B cell (primary cell): ENCODE data around the gene KANTR. TPM values are rescaled to one million over a fixed set of nuclear protein-coding genes. Genes with fewer than 3 reads are reported as not detected.

Experiments used
- ATAC-seq: fragments of 200-7000 bp; cut with Tn5 transposase; one replicate; pipeline ENCODE4 v1.10.0; 2021; ENCODE audit warnings: low read depth, mild to moderate bottlenecking, moderate number of reproducible peaks, moderate library complexity
- CTCF ChIA-PET: fragments of 350-600 bp; sonication (Branson Sonifier 250); formaldehyde crosslinking; loops from one replicate; lab custom pipeline; 2021; ENCODE audit warnings: antibody characterized with exemption, inconsistent platforms; lab: Charles Lee
- POLR2A ChIA-PET: fragments of 350-600 bp; sonication (Branson Sonifier 250); formaldehyde crosslinking; loops from one replicate; lab custom pipeline; 2021; ENCODE audit warnings: antibody characterized with exemption; lab: Charles Lee
- DNase-seq: peaks from one replicate; pipeline ENCODE4 v3.0.0; 2013
- H2AFZ ChIP-seq: 2 replicates; pipeline ENCODE4 v1.6.1; 2012; ENCODE audit warnings: mild to moderate bottlenecking, low read depth, low read length; ENCODE audit not compliant: insufficient read depth, poor library complexity, severe bottlenecking
- H3K27ac ChIP-seq, 2 donors: 1 replicate in 1 of 2; 2 replicates in 1 of 2; pipeline ENCODE4 v1.5.1; 2012 to 2013; ENCODE audit warnings: low read length in 2 of 2, mild to moderate bottlenecking in 2 of 2, moderate library complexity in 1 of 2
- H3K27me3 ChIP-seq, 4 experiments: fragments of 200-600 bp in 1 of 4; sonication (generic) in 1 of 4; replicated peaks in 1 of 4; 1 replicate in 2 of 4; 2 replicates in 2 of 4; pipeline versions ENCODE4 v1.6.1 to v1.7.0; 2013 to 2016; ENCODE audit warnings: low read length in 3 of 4, mild to moderate bottlenecking in 2 of 4, mixed read lengths in 1 of 4, moderate library complexity in 1 of 4; ENCODE audit not compliant: insufficient read depth in 4 of 4, control insufficient read depth in 3 of 4; ENCODE audit errors: control extremely low read depth in 1 of 4
- H3K36me3 ChIP-seq, 2 experiments: replicated peaks in 1 of 2; 1 replicate in 1 of 2; 2 replicates in 1 of 2; pipeline versions ENCODE4 v1.6.1 to v1.7.1; 2013; ENCODE audit warnings: low read length in 1 of 2; ENCODE audit not compliant: insufficient read depth in 2 of 2, control insufficient read depth in 1 of 2; ENCODE audit errors: control extremely low read depth in 1 of 2, extremely low read depth in 1 of 2
- H3K4me1 ChIP-seq, 2 donors: fragments of 200-600 bp in 1 of 2; sonication (generic) in 1 of 2; 1 replicate in 1 of 2; 2 replicates in 1 of 2; pipeline versions ENCODE4 v1.5.1 to v1.6.1; 2013 to 2017; ENCODE audit warnings: low read length in 2 of 2; ENCODE audit not compliant: control insufficient read depth in 2 of 2, insufficient read depth in 2 of 2
- H3K4me2 ChIP-seq: replicated peaks from 2 replicates; pipeline ENCODE3; 2012; ENCODE audit warnings: mild to moderate bottlenecking, low read depth, low read length; ENCODE audit not compliant: poor library complexity, severe bottlenecking
- H3K4me3 ChIP-seq, 5 experiments: fragments of 200-600 bp in 1 of 5; sonication (generic) in 1 of 5; 1 replicate in 3 of 5; 2 replicates in 2 of 5; pipeline versions ENCODE4 v1.5.1 to v1.7.0; 2011 to 2016; ENCODE audit warnings: low read length in 4 of 5, mild to moderate bottlenecking in 4 of 5, low read depth in 2 of 5, control low read depth in 1 of 5, moderate library complexity in 1 of 5; ENCODE audit not compliant: insufficient read depth in 1 of 5; ENCODE audit errors: control extremely low read depth in 1 of 5, extremely low read depth in 1 of 5
- H3K79me2 ChIP-seq: fragments of 200-600 bp; sonication (generic); one replicate; pipeline ENCODE4 v1.6.0; 2016; ENCODE audit warnings: low read length; ENCODE audit not compliant: control insufficient read depth, insufficient read depth
- H3K9ac ChIP-seq: fragments of 200-600 bp; sonication (generic); 2 replicates; pipeline ENCODE4 v1.6.1; 2017; ENCODE audit warnings: mild to moderate bottlenecking, low read length, moderate library complexity
- H3K9me3 ChIP-seq, 3 donors: one replicate each; pipeline versions ENCODE4 v1.6.1 to v1.7.1; 2013; ENCODE audit warnings: low read length in 2 of 3; ENCODE audit not compliant: control insufficient read depth in 2 of 3, insufficient read depth in 1 of 3; ENCODE audit errors: control extremely low read depth in 1 of 3
- H4K20me1 ChIP-seq: 2 replicates; pipeline ENCODE4 v1.6.0; 2012; ENCODE audit warnings: mild to moderate bottlenecking, low read length; ENCODE audit not compliant: insufficient read depth, control insufficient read depth, poor library complexity, severe bottlenecking
- H3K27ac Mint-ChIP-seq: one replicate; pipeline ENCODE4 v1.8.0; 2021; ENCODE audit warnings: mixed read lengths
- H3K27me3 Mint-ChIP-seq: one replicate; pipeline ENCODE4 v1.8.0; 2021; ENCODE audit warnings: mixed read lengths
- H3K4me1 Mint-ChIP-seq: one replicate; pipeline ENCODE4 v1.8.0; 2021; ENCODE audit warnings: mixed read lengths
- H3K4me3 Mint-ChIP-seq: one replicate; pipeline ENCODE4 v1.8.0; 2021; ENCODE audit warnings: mixed read lengths
- H3K9me3 Mint-ChIP-seq: one replicate; pipeline ENCODE4 v1.8.0; 2022; ENCODE audit warnings: mixed read lengths; ENCODE audit not compliant: insufficient read depth
- CTCF ChIP-seq: fragments of 200-600 bp; IDR thresholded peaks from one replicate; pipeline ENCODE4 v1.8.0; 2022; ENCODE audit warnings: antibody characterized with exemption, mild to moderate bottlenecking
- EZH2 ChIP-seq: IDR thresholded peaks from 2 replicates; pipeline ENCODE4 v1.6.1; 2012; ENCODE audit warnings: borderline replicate concordance, low read depth, mild to moderate bottlenecking, moderate library complexity, low read length; ENCODE audit not compliant: insufficient read depth, poor library complexity, severe bottlenecking
- WGBS: methylation state at CpG from one replicate; pipeline ENCODE4 v1.1.5; 2013; ENCODE audit warnings: missing lambda C conversion rate; ENCODE audit not compliant: insufficient coverage; 5-methylcytosine and 5-hydroxymethylcytosine counted together
- intact Hi-C: fragments of 100-400 bp; cut with micrococcal nuclease; formaldehyde crosslinking; loops from one replicate; pipeline ENCODE4 v1.10.0; 2022
- polyA plus RNA-seq: library from polyadenylated mRNA; depleted of rRNA; stranded (reverse); fragments of >200 nt; gene quantifications from 2 replicates; pipeline ENCODE4 v1.2.3, GENCODE V29; 2012
- total RNA-seq, 2 donors: library from RNA; stranded (reverse); fragments of 120-200 nt in 1 of 2; gene quantifications; 1 replicate in 1 of 2; 2 replicates in 1 of 2; pipeline versions ENCODE4 v1.2.3 to v1.2.4, GENCODE V29; 2013 to 2022

KANTR gene
- total and polyA plus RNA-seq, 2 donors (not counting 1 experiment from before 2014, with no cell fraction given), result 6.7 to 26.8 TPM

- no peak overlapping the region for H3K27ac Mint-ChIP-seq
- Histone ChIP-seq H3K4me3 (no peak overlapping the region), H3K36me3 (no peaks in the 10 kb centered on the region), H3K27ac (no peak overlapping the region), H3K27me3 (no peaks in the 10 kb centered on the region), H2AFZ (no peak overlapping the region), H4K20me1 (peaks cover under 1% of the 10 kb centered on the region), H3K9me3 (no peaks in the 10 kb centered on the region), H3K4me1 (peaks cover 3 to 11% of the 10 kb centered on the region in 2 donors), H3K9ac (no peak overlapping the region), H3K79me2 (peaks cover 3% of the 10 kb centered on the region), H3K4me2 (no peak overlapping the region)
- H3K4me3 Mint-ChIP-seq, result no peak overlapping the region
- H3K27me3 Mint-ChIP-seq, result no peaks in the 10 kb centered on the region
- DNase-seq (no peak), ATAC-seq (no peak)
- ChIA-PET POLR2A (no interaction called here), CTCF (no interaction called here)
- WGBS, result 94% methylated on average over 19 of the region's 27 CpGs
- peaks cover 10% of the 10 kb centered on the region for H3K4me1 Mint-ChIP-seq
- no peaks in the 10 kb centered on the region for H3K9me3 Mint-ChIP-seq
- TF ChIP-seq CTCF (no peak), EZH2 (no peak)
- intact Hi-C loops, result loop anchor here (10.0 kb wide), 2 partner anchors 147 to 237 kb away; partner anchors contain the start of gene KDM5C
Measured at GRCh38 chrX:53077207-53078197, 16.4 kb upstream of the KANTR start.

GRCh38 chrX:53078943-53079342 lies 15.0 kb upstream of the KANTR start:
- H4K20me1 ChIP-seq, result peaks cover 11% of the 10 kb centered on the region
- H3K4me3 Mint-ChIP-seq, result no peak overlapping the region
- no peaks in the 10 kb centered on the region for H3K27me3 ChIP-seq
- no peaks in the 10 kb centered on the region for H3K27me3 Mint-ChIP-seq
- H2AFZ ChIP-seq, result no peak overlapping the region
- intact Hi-C loops, result loop anchor here (10.0 kb wide), 2 partner anchors 146 to 236 kb away; partner anchors contain the start of gene KDM5C
- peaks cover 9 to 15% of the 10 kb centered on the region in 2 donors for H3K4me1 ChIP-seq
- H3K36me3 ChIP-seq, result no peaks in the 10 kb centered on the region
- no peaks in the 10 kb centered on the region for H3K9me3 Mint-ChIP-seq
- ChIA-PET CTCF (interaction anchor here (0.9 kb wide), 1 partner anchor 11 kb away, joined by 3 read pairs; no protein-coding TSS in a partner anchor), POLR2A (no interaction called here)
- DNase-seq, result no peak
- H3K4me2 ChIP-seq, result no peak overlapping the region
- no peak overlapping the region for H3K4me3 ChIP-seq
- peaks cover 13% of the 10 kb centered on the region for H3K79me2 ChIP-seq
- WGBS, result no CpG with 5 or more reads among the region's 1 CpG
- H3K27ac Mint-ChIP-seq, result no peak overlapping the region
- H3K4me1 Mint-ChIP-seq, result peaks cover 21% of the 10 kb centered on the region
- H3K9ac ChIP-seq, result no peak overlapping the region
- TF ChIP-seq CTCF (no peak), EZH2 (no peak)
- no peaks in the 10 kb centered on the region for H3K9me3 ChIP-seq
- H3K27ac ChIP-seq, result no peak overlapping the region
- ATAC-seq, result no peak
